NB4 (cell line): ENCODE data around the gene FBXO45.

Experiments used
- MYC ChIP-seq: IDR thresholded peaks from 2 replicates; pipeline ENCODE4 v1.6.1; 2011; ENCODE audit warnings: low read depth, low read length
- POLR2A ChIP-seq: IDR thresholded peaks from 2 replicates; pipeline ENCODE4 v1.6.1; 2011; ENCODE audit warnings: mild to moderate bottlenecking; ENCODE audit not compliant: insufficient read length; ENCODE audit errors: extremely low read depth
- TF ChIP-seq, protein P1 (sequence below): IDR thresholded peaks from one replicate; pipeline ENCODE4 v1.5.1; 2012; ENCODE audit warnings: low read depth, low read length
- TF ChIP-seq, protein P2 (sequence below): IDR thresholded peaks from 2 replicates; pipeline ENCODE4 v1.6.1; 2011; ENCODE audit warnings: low read depth, low read length

DNA sequence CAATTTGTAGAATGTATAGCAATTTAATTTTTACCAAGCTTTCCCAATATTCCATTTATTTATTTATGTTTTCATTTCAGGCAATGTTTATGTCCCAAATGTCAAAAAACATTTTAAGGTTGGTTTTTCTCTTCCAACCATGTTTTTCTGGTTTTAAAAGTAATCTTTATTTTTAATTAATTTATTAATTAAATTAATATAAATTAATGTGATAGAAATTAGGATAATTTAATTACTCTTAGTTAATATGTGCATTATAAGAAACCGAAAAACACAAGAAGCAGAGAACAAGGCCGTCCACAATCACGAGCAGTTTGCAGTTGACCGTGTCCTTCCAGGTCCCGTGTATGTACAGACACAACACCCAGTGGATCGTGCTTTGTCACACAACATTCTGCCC lies 34.2 kb downstream of the FBXO45 start:
- TF ChIP-seq, protein P1, sequence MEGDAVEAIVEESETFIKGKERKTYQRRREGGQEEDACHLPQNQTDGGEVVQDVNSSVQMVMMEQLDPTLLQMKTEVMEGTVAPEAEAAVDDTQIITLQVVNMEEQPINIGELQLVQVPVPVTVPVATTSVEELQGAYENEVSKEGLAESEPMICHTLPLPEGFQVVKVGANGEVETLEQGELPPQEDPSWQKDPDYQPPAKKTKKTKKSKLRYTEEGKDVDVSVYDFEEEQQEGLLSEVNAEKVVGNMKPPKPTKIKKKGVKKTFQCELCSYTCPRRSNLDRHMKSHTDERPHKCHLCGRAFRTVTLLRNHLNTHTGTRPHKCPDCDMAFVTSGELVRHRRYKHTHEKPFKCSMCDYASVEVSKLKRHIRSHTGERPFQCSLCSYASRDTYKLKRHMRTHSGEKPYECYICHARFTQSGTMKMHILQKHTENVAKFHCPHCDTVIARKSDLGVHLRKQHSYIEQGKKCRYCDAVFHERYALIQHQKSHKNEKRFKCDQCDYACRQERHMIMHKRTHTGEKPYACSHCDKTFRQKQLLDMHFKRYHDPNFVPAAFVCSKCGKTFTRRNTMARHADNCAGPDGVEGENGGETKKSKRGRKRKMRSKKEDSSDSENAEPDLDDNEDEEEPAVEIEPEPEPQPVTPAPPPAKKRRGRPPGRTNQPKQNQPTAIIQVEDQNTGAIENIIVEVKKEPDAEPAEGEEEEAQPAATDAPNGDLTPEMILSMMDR, result no peak
- TF ChIP-seq POLR2A (no peak), MYC (no peak)
- TF ChIP-seq, protein P2, sequence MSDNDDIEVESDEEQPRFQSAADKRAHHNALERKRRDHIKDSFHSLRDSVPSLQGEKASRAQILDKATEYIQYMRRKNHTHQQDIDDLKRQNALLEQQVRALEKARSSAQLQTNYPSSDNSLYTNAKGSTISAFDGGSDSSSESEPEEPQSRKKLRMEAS, result no peak
